Stimulated activated CD8-positive, alpha-beta memory T cell treated with anti-CD3 and anti-CD28 coated beads, Interleukin-12 subunit alpha, Interleukin-12 subunit beta, amount 100 ng/mL, for 4 hours (primary cell): Measurements from ENCODE around the gene OSBP.
A peak's percentile ranks its signal among the peaks of the same experiment; 100 is the strongest.
"Not testable (repeated sequence)": the region's sequence is repeated elsewhere in the genome, so short reads cannot be mapped to it uniquely, and the experiment has no call there.

Source experiments
- DNase-seq: peaks from one replicate; pipeline ENCODE4 v3.0.0-alpha.2; 2020; ENCODE audit warnings: low read depth

Gene OSBP

DNA sequence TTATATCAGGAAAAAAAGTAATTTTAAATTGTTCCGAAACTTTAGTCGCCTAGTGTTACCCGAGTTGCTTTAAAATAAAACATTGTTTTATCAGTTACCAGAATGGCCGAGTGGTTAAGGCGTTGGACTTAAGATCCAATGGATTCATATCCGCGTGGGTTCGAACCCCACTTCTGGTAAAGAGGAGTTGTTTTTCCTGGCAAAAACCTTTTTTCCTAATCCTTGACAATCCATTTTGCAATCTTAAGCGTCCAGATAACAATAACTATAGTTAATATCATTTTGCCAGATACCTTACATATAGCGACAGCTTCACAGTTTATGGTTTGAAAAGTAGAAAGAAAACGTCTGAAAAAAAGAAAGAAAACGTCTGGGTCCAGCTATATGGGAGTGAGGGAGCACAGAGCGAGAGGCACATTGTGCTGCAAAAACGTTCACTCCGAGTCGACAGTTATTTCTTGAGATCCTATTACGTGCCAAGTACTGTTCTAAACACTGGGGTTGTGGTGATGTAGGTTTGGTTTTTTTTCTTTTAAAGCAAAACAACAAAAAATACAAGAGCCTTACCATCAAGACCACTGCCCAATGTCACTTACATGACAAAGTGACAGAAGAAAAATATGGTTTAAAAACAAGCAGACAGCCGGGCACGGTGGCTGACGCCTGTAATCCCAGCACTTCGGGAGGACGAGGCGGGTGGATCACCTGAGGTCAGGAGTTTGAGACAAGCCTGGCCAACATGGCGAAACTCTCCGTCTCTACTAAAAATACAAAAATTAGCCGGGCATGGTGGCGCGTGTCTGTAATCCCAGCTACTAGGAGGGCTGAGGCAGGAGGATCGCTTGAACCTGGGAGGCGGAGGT is 63.7 kb downstream of the OSBP start:
- DNase-seq: no peak

DNA sequence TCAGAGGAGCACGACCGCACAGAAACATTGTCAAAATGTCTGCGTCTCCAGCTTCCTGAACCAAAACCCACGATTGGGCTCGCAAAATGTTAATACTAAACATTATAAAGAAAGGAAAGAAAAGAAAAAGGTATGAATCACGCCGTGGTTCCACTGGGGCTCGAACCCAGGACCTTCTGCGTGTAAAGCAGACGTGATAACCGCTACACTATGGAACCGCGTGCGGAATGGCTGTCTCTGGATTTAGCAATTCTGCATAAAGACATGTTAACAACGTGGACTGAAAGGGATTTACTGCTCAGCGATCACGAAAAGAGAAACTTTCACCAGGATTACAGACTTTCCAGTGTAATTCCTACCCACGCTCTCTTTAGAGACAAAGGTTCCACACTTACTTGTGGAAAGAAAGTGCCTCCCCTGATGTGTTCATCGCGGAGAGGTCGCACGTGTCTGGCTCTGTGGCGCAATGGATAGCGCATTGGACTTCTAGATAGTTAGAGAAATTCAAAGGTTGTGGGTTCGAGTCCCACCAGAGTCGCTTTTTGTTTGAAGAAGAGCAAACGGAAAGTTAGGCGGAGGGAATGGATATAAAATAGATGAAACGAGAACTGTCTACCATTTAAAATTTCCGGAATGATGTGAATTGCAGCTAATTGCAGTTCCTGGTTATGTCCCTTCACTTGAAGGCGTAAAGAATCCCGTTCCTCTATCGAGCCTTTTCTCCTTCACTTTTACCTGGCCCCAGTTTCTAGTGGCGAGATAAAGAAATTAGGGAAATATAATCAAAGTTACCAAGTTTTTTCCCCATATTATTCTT is 64.5 kb downstream of the OSBP start:
- DNase-seq: peak; percentile 55

- DNase-seq: peak; percentile 71
These were observed 65.2 kb downstream of the OSBP start for GRCh38 chr11:59550368-59550841.

- no peak for DNase-seq
These were observed 67.3 kb downstream of the OSBP start for GRCh38 chr11:59548309-59548656.

- not testable (repeated sequence) for DNase-seq
These were observed 67.8 kb downstream of the OSBP start for GRCh38 chr11:59547605-59548308.

DNA sequence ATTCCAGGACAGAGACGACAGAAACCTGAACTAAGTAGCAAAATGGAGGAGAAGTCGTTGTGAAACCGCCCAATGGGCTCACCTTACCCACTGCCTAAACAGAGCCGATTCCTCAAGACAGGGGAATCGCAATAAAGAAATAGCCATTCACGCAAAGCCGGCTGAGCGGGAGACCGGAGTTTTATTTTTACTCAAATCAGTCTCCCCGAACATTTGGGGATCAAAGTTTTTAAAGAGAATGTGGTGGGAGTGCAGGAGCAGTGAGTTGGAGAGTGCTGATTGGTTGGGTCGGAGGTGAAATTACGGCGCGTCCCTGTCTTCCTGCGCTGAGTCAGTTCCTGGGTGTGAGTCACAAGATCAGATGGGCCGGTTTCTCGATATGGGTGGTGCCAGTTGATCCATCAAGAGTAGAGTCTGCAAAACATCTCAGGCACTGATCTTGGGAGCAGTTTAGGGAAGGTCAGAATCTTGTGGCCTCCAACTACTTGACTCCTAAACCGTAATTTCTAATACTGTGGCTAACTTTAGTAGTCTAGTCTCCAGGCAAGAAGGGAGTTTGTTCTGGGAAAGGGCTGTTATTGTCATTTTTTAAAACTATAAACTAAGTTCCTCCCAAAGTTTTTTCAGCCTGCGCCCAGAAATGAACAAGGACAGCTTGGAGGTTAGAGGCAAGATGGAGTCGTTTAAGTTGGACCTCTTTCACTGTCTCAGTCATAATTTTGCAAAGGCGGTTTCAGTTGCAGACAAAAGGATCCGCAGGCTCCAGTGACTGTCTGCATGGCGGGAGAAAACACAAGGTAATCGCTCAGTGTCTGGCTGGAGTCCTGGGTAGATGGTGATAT is 70.2 kb downstream of the OSBP start:
- DNase-seq: no peak

- DNase-seq: no peak
These were observed 70.8 kb downstream of the OSBP start for GRCh38 chr11:59544869-59545178.

GRCh38 chr11:59543713-59544112 is 71.9 kb downstream of the OSBP start:
- not testable (repeated sequence) for DNase-seq

DNA sequence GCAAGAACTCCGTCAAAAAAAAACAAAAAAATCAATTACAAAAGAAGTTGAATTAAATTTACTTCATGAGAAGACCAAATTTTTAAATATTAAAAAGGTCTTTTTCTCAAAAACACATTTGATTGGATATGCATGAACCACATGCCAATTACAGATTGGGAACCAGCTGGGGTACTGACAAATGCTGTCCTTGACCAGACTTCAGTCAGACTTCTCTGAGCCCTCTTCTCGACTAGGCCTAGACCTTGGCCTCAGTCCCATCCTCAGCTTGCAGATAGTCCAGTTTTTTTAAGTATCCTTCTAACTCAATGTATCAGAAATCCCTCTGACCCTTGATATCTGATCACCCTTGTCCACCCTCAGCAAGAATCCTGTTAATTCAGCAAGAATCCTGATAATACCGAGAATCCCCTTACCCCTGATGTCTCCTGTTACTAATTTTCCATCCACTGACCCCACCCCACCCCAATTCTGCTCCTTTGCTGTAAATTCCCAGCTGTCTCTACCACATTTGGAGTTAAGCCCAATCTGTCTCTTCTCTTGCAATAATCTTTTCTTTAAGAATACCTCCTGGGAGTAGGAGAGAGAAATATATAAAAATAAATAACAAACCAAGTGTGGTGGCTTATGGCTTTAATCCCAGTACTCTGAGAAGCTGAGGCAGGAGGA is 73.3 kb downstream of the OSBP start:
- no peak for DNase-seq

GRCh38 chr11:59534676-59535075 is 80.9 kb downstream of the OSBP start:
- no peak for DNase-seq

GRCh38 chr11:59532620-59533019 is 83.0 kb downstream of the OSBP start:
- DNase-seq: no peak

- no peak for DNase-seq
These were observed 86.9 kb downstream of the OSBP start for GRCh38 chr11:59528711-59529110.
